ENCODE measurements around the gene RNF20. TPM values are rescaled to one million over a fixed set of nuclear protein-coding genes. Genes with fewer than 3 reads are reported as not detected.

Gene RNF20
- total and polyA plus RNA-seq, 8 donors = 6.2 to 30.6 (median 24.0) TPM

DNA sequence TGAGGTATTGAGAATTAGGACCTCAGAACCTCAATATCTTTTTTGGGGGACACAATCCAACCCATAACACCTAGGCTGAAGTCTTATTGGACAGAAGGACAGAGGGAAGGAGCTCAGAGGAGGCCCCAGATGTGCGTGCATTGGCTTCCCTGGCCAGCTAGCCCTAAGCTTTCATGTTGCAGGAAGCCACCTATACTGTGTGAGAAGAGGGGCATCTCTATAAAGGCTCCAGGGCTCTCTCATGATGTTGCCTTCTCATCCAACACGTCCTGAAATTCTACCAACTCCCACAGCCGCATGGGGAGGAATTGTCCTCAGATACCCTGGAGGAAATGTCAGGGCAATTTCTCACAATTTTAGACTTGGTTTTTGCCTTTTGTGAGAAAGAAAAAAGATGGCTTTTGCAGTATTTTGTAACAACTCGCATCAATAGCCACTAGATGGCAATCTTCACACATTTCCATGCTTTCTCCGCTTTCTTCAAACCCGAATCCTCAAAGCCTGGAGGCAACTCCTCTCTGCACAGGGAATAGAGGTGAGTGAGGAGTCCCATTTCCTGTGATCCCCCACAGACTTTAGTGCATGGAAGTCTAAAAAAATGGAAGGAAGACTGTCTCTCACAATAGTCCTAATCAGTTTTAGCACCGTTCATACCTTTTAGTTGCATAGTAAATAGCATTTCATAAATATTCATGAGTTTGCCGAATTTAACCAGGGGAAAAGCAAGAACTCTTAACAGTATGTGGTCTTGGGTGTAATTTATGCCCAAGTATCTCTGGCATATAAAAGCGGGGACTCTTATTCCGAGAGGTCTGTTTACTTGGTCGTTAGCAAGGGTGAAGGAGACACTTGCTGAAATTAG lies 68.5 kb downstream of the RNF20 start:
- WGBS, 2 donors = 16 to 19% methylated on average over 11 of the region's 11 CpGs

DNA sequence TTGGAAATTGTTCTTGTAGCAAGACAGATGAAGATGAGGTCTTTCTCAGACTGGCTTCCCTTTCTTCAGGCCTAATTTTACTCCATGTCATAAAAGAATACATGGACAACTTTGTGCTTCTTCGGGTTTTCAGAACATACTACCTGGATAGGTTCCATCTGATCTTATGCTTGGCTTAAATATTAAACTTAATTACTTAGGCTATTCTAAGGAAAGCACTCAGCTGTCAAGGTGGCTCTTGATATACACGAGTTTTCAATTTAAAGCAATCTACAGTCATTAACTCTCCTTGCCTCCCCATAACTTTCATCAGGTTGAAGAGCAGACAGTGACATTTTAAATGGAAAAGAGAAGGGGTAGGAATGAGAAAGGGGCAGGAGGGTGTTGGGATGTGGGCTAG lies 70.6 kb downstream of the RNF20 start:
- Histone ChIP-seq H3K27ac (no peak overlapping the region), H3K27me3 (no peaks in the 10 kb centered on the region), H3K4me3 (no peak overlapping the region), H3K4me1 (no peaks in the 10 kb centered on the region), H3K9me3 (no peaks in the 10 kb centered on the region), H3K36me3 (no peaks in the 10 kb centered on the region)
- WGBS, 2 donors = 22 to 26% methylated on average over 2 of the region's 2 CpGs
- no peak for ATAC-seq
- FAIRE-seq = no peak
- no peak for DNase-seq
- TF ChIP-seq, protein P1, sequence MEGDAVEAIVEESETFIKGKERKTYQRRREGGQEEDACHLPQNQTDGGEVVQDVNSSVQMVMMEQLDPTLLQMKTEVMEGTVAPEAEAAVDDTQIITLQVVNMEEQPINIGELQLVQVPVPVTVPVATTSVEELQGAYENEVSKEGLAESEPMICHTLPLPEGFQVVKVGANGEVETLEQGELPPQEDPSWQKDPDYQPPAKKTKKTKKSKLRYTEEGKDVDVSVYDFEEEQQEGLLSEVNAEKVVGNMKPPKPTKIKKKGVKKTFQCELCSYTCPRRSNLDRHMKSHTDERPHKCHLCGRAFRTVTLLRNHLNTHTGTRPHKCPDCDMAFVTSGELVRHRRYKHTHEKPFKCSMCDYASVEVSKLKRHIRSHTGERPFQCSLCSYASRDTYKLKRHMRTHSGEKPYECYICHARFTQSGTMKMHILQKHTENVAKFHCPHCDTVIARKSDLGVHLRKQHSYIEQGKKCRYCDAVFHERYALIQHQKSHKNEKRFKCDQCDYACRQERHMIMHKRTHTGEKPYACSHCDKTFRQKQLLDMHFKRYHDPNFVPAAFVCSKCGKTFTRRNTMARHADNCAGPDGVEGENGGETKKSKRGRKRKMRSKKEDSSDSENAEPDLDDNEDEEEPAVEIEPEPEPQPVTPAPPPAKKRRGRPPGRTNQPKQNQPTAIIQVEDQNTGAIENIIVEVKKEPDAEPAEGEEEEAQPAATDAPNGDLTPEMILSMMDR (IDR thresholded peaks at IDR 0.05) = no peak
- intact Hi-C loops (cut with DNase I) = no loop called here

More for the DNA sequence above, 68.5 kb downstream of the RNF20 start:
- no peak overlapping the region for H3K27ac ChIP-seq
- no peaks in the 10 kb centered on the region for H3K4me1 ChIP-seq
- FAIRE-seq = peak; percentile 32
- no peaks in the 10 kb centered on the region for H3K9me3 ChIP-seq
- TF ChIP-seq, protein P1 (IDR thresholded peaks at IDR 0.05) = peak; percentile 27 to 60 (median 58)
- ATAC-seq = peak in 3 of 4 donors; percentile 84 to 88 (median 86)
- no peaks in the 10 kb centered on the region for H3K36me3 ChIP-seq
- no peak overlapping the region for H3K4me3 ChIP-seq
- no peaks in the 10 kb centered on the region for H3K27me3 ChIP-seq
- peak in 2 of 6 donors; percentile 8 to 21 for DNase-seq
- intact Hi-C loops (cut with DNase I) = no loop called here

DNA sequence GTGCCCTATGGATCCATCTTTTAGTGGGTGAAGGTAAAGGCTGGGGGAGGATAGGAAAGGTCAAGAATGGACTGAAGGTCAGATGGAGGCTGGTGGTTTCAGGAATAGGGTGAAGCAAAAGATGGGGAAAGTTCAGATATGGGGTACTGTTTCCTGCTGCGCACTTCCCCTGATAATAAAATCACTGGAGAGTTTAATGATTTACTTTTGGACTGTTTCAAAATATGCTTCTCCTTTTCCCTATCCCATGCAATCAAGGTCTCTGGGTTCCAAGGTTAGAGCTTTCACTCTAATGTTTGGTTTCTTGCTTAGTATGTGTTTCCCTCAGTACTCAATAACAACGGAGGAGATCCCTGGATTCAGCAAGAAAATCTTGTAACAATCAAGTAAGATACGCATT lies 71.9 kb downstream of the RNF20 start:
- Histone ChIP-seq H3K9me3 (no peaks in the 10 kb centered on the region), H3K4me1 (no peaks in the 10 kb centered on the region), H3K27me3 (no peaks in the 10 kb centered on the region), H3K4me3 (no peak overlapping the region), H3K27ac (no peak overlapping the region), H3K36me3 (no peaks in the 10 kb centered on the region)
- TF ChIP-seq, protein P1 (IDR thresholded peaks at IDR 0.05) = no peak
- FAIRE-seq (no peak), ATAC-seq (no peak), DNase-seq (no peak)
- 41 to 45% methylated on average over 3 of the region's 3 CpGs for WGBS, 2 donors
- intact Hi-C loops (cut with DNase I) = no loop called here

Other genes with a start within 250 kb of the RNF20 start
- gene BAAT, start 148.8 kb upstream of the RNF20 start, total RNA-seq = 10 to 100 TPM in 1 of 6 donors, 1 to 10 TPM in 4, under 1 TPM in 1; 0.43 to 13.9 (median 1.5) TPM
- gene BAAT, start 148.8 kb upstream of the RNF20 start, polyA plus RNA-seq = 1 to 10 TPM; 1.4 to 2.0 TPM
- 1 to 10 TPM; 3.7 to 6.9 (median 6.4) TPM for gene MRPL50, start 135.2 kb upstream of the RNF20 start, total RNA-seq
- gene MRPL50, start 135.2 kb upstream of the RNF20 start, polyA plus RNA-seq = 1 to 10 TPM; 4.8 to 8.4 TPM
- gene ZNF189, start 135.0 kb upstream of the RNF20 start, total RNA-seq = 10 to 100 TPM; 11.3 to 29.1 (median 19.7) TPM
- gene ZNF189, start 135.0 kb upstream of the RNF20 start, polyA plus RNA-seq = 10 to 100 TPM; 16.1 to 19.1 TPM
- gene ALDOB, start 98.1 kb upstream of the RNF20 start, total RNA-seq = 100 to 1,000 TPM in 5 of 6 donors, 10 to 100 TPM in 1; 75.0 to 856 (median 264) TPM
- 100 to 1,000 TPM; 301 to 593 TPM for gene ALDOB, start 98.1 kb upstream of the RNF20 start, polyA plus RNA-seq
- gene PPP3R2, start 61.1 kb downstream of the RNF20 start, total RNA-seq = not detected
- gene PPP3R2, start 61.1 kb downstream of the RNF20 start, polyA plus RNA-seq = under 1 TPM in 1 of 2 donors, not detected in 1; 0.02 TPM
- gene GRIN3A, start 204.8 kb downstream of the RNF20 start, total RNA-seq = under 1 TPM in 4 of 6 donors, not detected in 2; 0.03 to 0.08 (median 0.05) TPM
- under 1 TPM; under 0.01 to 0.09 TPM for gene GRIN3A, start 204.8 kb downstream of the RNF20 start, polyA plus RNA-seq